IMR-90 (cell line): Measurements from ENCODE around the gene CYP2J2. TPM values are rescaled to one million over a fixed set of nuclear protein-coding genes. Genes with fewer than 3 reads are reported as not detected.

Experiments
- ATAC-seq: fragments of 200-7000 bp; cut with Tn5 transposase; 2 replicates; pipeline ENCODE4 v1.9.1; 2020; ENCODE audit warnings: low read depth, mild to moderate bottlenecking, moderate library complexity
- BruUV-seq: library from RNA; stranded (reverse); fragments of 400-500 nt; replicated peaks from 2 replicates; lab custom pipeline; 2021; lab: Mats Ljungman, UMichigan
- CTCF ChIA-PET: fragments of 300-600 bp; formaldehyde crosslinking; extraction: SDS; loops from one replicate; lab custom pipeline; 2021; ENCODE audit warnings: antibody characterized with exemption; lab: Yijun Ruan, JAX
- POLR2A ChIA-PET: fragments of 300-600 bp; sonication (Branson Sonifier 250); formaldehyde crosslinking; loops from one replicate; lab custom pipeline; 2022; ENCODE audit warnings: antibody characterized with exemption; ENCODE audit not compliant: unreplicated experiment; lab: Charles Lee
- DNase-seq: peaks from one replicate; pipeline ENCODE4 v3.0.0; 2013
- H2AFZ ChIP-seq: replicated peaks from 2 replicates; pipeline ENCODE3; 2013; ENCODE audit warnings: low read length, mild to moderate bottlenecking; ENCODE audit not compliant: poor library complexity
- H2AK5ac ChIP-seq: 2 replicates; pipeline ENCODE4 v1.6.1; 2013; ENCODE audit warnings: low read depth, low read length, inconsistent platforms
- H2AK9ac ChIP-seq: replicated peaks from 2 replicates; pipeline ENCODE3; 2013; ENCODE audit warnings: mild to moderate bottlenecking, low read depth, low read length, moderate library complexity; ENCODE audit not compliant: poor library complexity
- H2BK120ac ChIP-seq: 2 replicates; pipeline ENCODE4 v1.6.1; 2013; ENCODE audit warnings: low read depth, low read length, inconsistent platforms
- H2BK15ac ChIP-seq: 3 replicates; pipeline ENCODE4 v1.6.1; 2013; ENCODE audit warnings: low read depth, low read length, inconsistent platforms
- H2BK20ac ChIP-seq: 2 replicates; pipeline ENCODE4 v1.6.1; 2013; ENCODE audit warnings: low read depth, mild to moderate bottlenecking, inconsistent platforms, low read length, moderate library complexity
- H2BK5ac ChIP-seq: 2 replicates; pipeline ENCODE4 v1.6.1; 2013; ENCODE audit warnings: mild to moderate bottlenecking, low read depth, low read length, inconsistent platforms; ENCODE audit not compliant: poor library complexity, severe bottlenecking
- H3K14ac ChIP-seq: replicated peaks from 2 replicates; pipeline ENCODE4 v1.6.1; 2013; ENCODE audit warnings: low read depth, low read length, inconsistent platforms
- H3K18ac ChIP-seq: 2 replicates; pipeline ENCODE4 v1.6.1; 2013; ENCODE audit warnings: low read depth, low read length, control low read depth
- H3K23ac ChIP-seq: 2 replicates; pipeline ENCODE4 v1.6.1; 2013; ENCODE audit warnings: low read depth, low read length, inconsistent platforms
- H3K27ac ChIP-seq: 2 replicates; pipeline ENCODE4 v1.5.1; 2013; ENCODE audit warnings: mild to moderate bottlenecking, control low read depth, low read length; ENCODE audit not compliant: insufficient read depth
- H3K27me3 ChIP-seq: 2 replicates; pipeline ENCODE4 v1.6.1; 2013; ENCODE audit warnings: low read length; ENCODE audit not compliant: control insufficient read depth, insufficient read depth
- H3K36me3 ChIP-seq: 2 replicates; pipeline ENCODE4 v1.6.1; 2013; ENCODE audit warnings: low read length, mixed read lengths; ENCODE audit not compliant: control insufficient read depth, insufficient read depth
- H3K4ac ChIP-seq: 2 replicates; pipeline ENCODE4 v1.6.1; 2013; ENCODE audit warnings: low read depth, low read length, inconsistent platforms
- H3K4me1 ChIP-seq: 2 replicates; pipeline ENCODE4 v1.6.1; 2013; ENCODE audit warnings: low read length, mixed read lengths; ENCODE audit not compliant: control insufficient read depth, insufficient read depth
- H3K4me2 ChIP-seq: 2 replicates; pipeline ENCODE4 v1.6.1; 2013; ENCODE audit warnings: low read depth, mild to moderate bottlenecking, control low read depth, low read length, moderate library complexity
- H3K4me3 ChIP-seq: 2 replicates; pipeline ENCODE4 v1.5.1; 2013; ENCODE audit warnings: low read depth, mild to moderate bottlenecking, control low read depth, low read length, moderate library complexity; ENCODE audit not compliant: insufficient read depth
- H3K56ac ChIP-seq: 2 replicates; pipeline ENCODE4 v1.6.1; 2013; ENCODE audit warnings: low read length, inconsistent platforms; ENCODE audit not compliant: insufficient read depth; ENCODE audit errors: extremely low read depth
- H3K79me1 ChIP-seq, 2 experiments: 2 replicates each; pipeline ENCODE4 v1.6.1; 2013; ENCODE audit warnings: low read length in 2 of 2, inconsistent platforms in 1 of 2, low read depth in 1 of 2
- H3K9ac ChIP-seq: 2 replicates; pipeline ENCODE4 v1.6.1; 2013; ENCODE audit warnings: low read depth, low read length, control low read depth
- H3K9me1 ChIP-seq: 2 replicates; pipeline ENCODE4 v1.6.1; 2013; ENCODE audit warnings: low read length, inconsistent platforms; ENCODE audit not compliant: insufficient read depth
- H3K9me3 ChIP-seq: 2 replicates; pipeline ENCODE4 v1.6.1; 2013; ENCODE audit warnings: low read length; ENCODE audit not compliant: control insufficient read depth, insufficient read depth
- H4K20me1 ChIP-seq: 2 replicates; pipeline ENCODE4 v1.6.1; 2013; ENCODE audit warnings: low read length, inconsistent platforms; ENCODE audit not compliant: insufficient read depth
- H4K5ac ChIP-seq: 2 replicates; pipeline ENCODE4 v1.6.1; 2013; ENCODE audit warnings: mild to moderate bottlenecking, low read depth, low read length, control low read depth
- H4K8ac ChIP-seq, 2 experiments: 2 replicates each; pipeline ENCODE4 v1.6.1; 2013; ENCODE audit warnings: low read depth in 2 of 2, low read length in 2 of 2, control low read depth in 1 of 2, inconsistent platforms in 1 of 2
- H4K91ac ChIP-seq: 2 replicates; pipeline ENCODE4 v1.6.1; 2013; ENCODE audit warnings: low read depth, low read length, inconsistent platforms; ENCODE audit not compliant: insufficient read depth
- BHLHE40 ChIP-seq: fragments of 150-350 bp; IDR thresholded peaks from 2 replicates; pipeline ENCODE4 v1.6.1; 2016; ENCODE audit warnings: mild to moderate bottlenecking, low read depth, low read length
- CEBPB ChIP-seq: IDR thresholded peaks from 2 replicates; pipeline ENCODE4 v1.6.1; 2012; ENCODE audit warnings: low read depth, low read length, improper control_type of control experiment
- CHD1 ChIP-seq: IDR thresholded peaks from 2 replicates; pipeline ENCODE4 v1.6.1; 2012; ENCODE audit warnings: low read depth, low read length, improper control_type of control experiment
- CTCF ChIP-seq: conservative IDR thresholded peaks from 2 replicates; pipeline ENCODE4 v1.5.1; 2012; ENCODE audit warnings: mild to moderate bottlenecking, low read depth, low read length, improper control_type of control experiment
- ELK1 ChIP-seq: fragments of 150-350 bp; IDR thresholded peaks from 2 replicates; pipeline ENCODE4 v1.6.1; 2016; ENCODE audit warnings: low read depth, mild to moderate bottlenecking, low read length, moderate library complexity, borderline replicate concordance
- FOS ChIP-seq: fragments of 150-350 bp; IDR thresholded peaks from 2 replicates; pipeline ENCODE4 v1.6.1; 2016; ENCODE audit warnings: low read depth, low read length
- MAFK ChIP-seq: IDR thresholded peaks from 2 replicates; pipeline ENCODE4 v1.6.1; 2012; ENCODE audit warnings: low read depth, low read length, improper control_type of control experiment
- MAZ ChIP-seq: IDR thresholded peaks from 2 replicates; pipeline ENCODE4 v1.6.1; 2012; ENCODE audit warnings: low read depth, mild to moderate bottlenecking, low read length, improper control_type of control experiment, moderate library complexity, borderline replicate concordance
- MXI1 ChIP-seq: IDR thresholded peaks from 2 replicates; pipeline ENCODE4 v1.6.1; 2012; ENCODE audit warnings: low read depth, mild to moderate bottlenecking, low read length, moderate library complexity, borderline replicate concordance
- NFE2L2 ChIP-seq: fragments of 150-350 bp; IDR thresholded peaks from 2 replicates; pipeline ENCODE4 v1.6.1; 2016; ENCODE audit warnings: low read depth, mild to moderate bottlenecking, low read length
- POLR2A ChIP-seq: IDR thresholded peaks from 2 replicates; pipeline ENCODE4 v1.6.1; 2012; ENCODE audit warnings: mild to moderate bottlenecking, low read depth, low read length
- RAD21 ChIP-seq: IDR thresholded peaks from 2 replicates; pipeline ENCODE4 v1.6.1; 2012; ENCODE audit warnings: low read length, improper control_type of control experiment
- RCOR1 ChIP-seq: IDR thresholded peaks from 2 replicates; pipeline ENCODE4 v1.6.1; 2012; ENCODE audit warnings: mild to moderate bottlenecking, low read length, improper control_type of control experiment; ENCODE audit not compliant: insufficient replicate concordance
- RFX5 ChIP-seq: IDR thresholded peaks from 2 replicates; pipeline ENCODE4 v1.8.0; 2012; ENCODE audit warnings: low read depth, mild to moderate bottlenecking, low read length, moderate library complexity
- SMC3 ChIP-seq: fragments of 150-350 bp; IDR thresholded peaks from 2 replicates; pipeline ENCODE4 v1.6.1; 2016; ENCODE audit warnings: low read depth, mild to moderate bottlenecking, antibody characterized with exemption, low read length, moderate library complexity
- USF2 ChIP-seq: fragments of 150-350 bp; IDR thresholded peaks from 2 replicates; pipeline ENCODE4 v1.6.1; 2017; ENCODE audit warnings: mild to moderate bottlenecking, antibody characterized with exemption, low read length, low read depth
- WGBS, 2 experiments: methylation state at CpG; one replicate each; pipeline versions ENCODE4 v1.1.5 to v1.1.7; 2013; ENCODE audit warnings: missing lambda C conversion rate in 2 of 2; ENCODE audit not compliant: insufficient read length in 1 of 2; ENCODE audit errors: extremely low coverage in 2 of 2; 5-methylcytosine and 5-hydroxymethylcytosine counted together
- dilution Hi-C: fragments of 300-500 bp; cut with HindIII; formaldehyde crosslinking; loops from one replicate; pipeline ENCODE4 v1.14.3; 2018; ENCODE audit warnings: low sequenced_read_pairs; ENCODE audit not compliant: unreplicated experiment
- in situ Hi-C: fragments of 300-500 bp; cut with MboI; formaldehyde crosslinking; loops from 3 replicates; pipeline ENCODE4 v1.14.3; 2019; ENCODE audit warnings: low sequenced_read_pairs, inconsistent platforms, mixed read lengths
- intact Hi-C: fragments of 100-400 bp; cut with micrococcal nuclease; formaldehyde crosslinking; loops from 2 replicates; pipeline ENCODE4 v1.10.0; 2022
- polyA plus RNA-seq, 3 experiments: library from polyadenylated mRNA; depleted of rRNA; stranded (reverse); fragments of >200 nt; gene quantifications; 2 replicates each; pipeline ENCODE4 v1.2.3, GENCODE V29; 2012; ENCODE audit warnings: low replicate concordance in 1 of 3
- total RNA-seq: library from RNA; depleted of rRNA; stranded (reverse); fragments of >200 nt; gene quantifications from 2 replicates; pipeline ENCODE4 v1.2.3, GENCODE V29; 2012

CYP2J2 gene
- total and polyA plus RNA-seq, 2 of the 4 experiments (the other 2 are of a cell fraction): 0.18 TPM; not detected in 1

- Histone ChIP-seq H3K18ac (no peak overlapping the region), H2BK20ac (no peak overlapping the region), H3K79me1 (no peaks in the 10 kb centered on the region), H2AFZ (no peak overlapping the region), H3K4me1 (no peaks in the 10 kb centered on the region), H4K91ac (no peak overlapping the region), H2BK5ac (no peak overlapping the region), H3K23ac (no peak overlapping the region), H2AK9ac (no peak overlapping the region), H4K8ac (no peak overlapping the region), H4K20me1 (no peaks in the 10 kb centered on the region), H3K9ac (no peak overlapping the region), H3K27ac (no peak overlapping the region), H3K4ac (no peak overlapping the region), H3K4me2 (no peak overlapping the region), H3K4me3 (no peak overlapping the region), H3K36me3 (no peaks in the 10 kb centered on the region), H3K27me3 (no peaks in the 10 kb centered on the region), H3K14ac (no peak overlapping the region), H3K9me1 (no peaks in the 10 kb centered on the region), H2BK15ac (no peak overlapping the region), H3K56ac (no peak overlapping the region), H2AK5ac (no peak overlapping the region), H2BK120ac (no peak overlapping the region), H3K9me3 (no peaks in the 10 kb centered on the region), H4K5ac (no peak overlapping the region)
- WGBS, 2 experiments: no CpG with 5 or more reads among the region's 5 CpGs
- intact Hi-C loops (no loop called here), in situ Hi-C loops (no loop called here), dilution Hi-C loops (no loop called here)
- BruUV-seq: no TSS peak
- CTCF ChIA-PET: no interaction called here
- POLR2A ChIA-PET: interaction anchor here (0.5 kb wide), 1 partner anchor 16 kb away, joined by 3 read pairs; no protein-coding TSS in a partner anchor
- TF ChIP-seq SMC3: no peak
- TF ChIP-seq MXI1: no peak
- no peak for TF ChIP-seq RCOR1
- TF ChIP-seq ELK1: no peak
- TF ChIP-seq CEBPB: no peak
- no peak for TF ChIP-seq RFX5
- no peak for TF ChIP-seq CTCF
- no peak for TF ChIP-seq CHD1
- TF ChIP-seq NFE2L2: no peak
- no peak for TF ChIP-seq MAFK
- no peak for TF ChIP-seq RAD21
- TF ChIP-seq USF2: no peak
- TF ChIP-seq MAZ: no peak
- no peak for TF ChIP-seq POLR2A
- TF ChIP-seq FOS: no peak
- TF ChIP-seq BHLHE40: no peak
- ATAC-seq: no peak
- DNase-seq: no peak
Measured at GRCh38 chr1:59857679-59858354, 68.8 kb downstream of the CYP2J2 start.
